ENCODE results near the gene RIOK1.
A peak's percentile ranks its signal among the peaks of the same experiment; 100 is the strongest.
"Not testable (repeated sequence)": the region's sequence is repeated elsewhere in the genome, so short reads cannot be mapped to it uniquely, and the experiment has no call there.

RIOK1 gene

DNA sequence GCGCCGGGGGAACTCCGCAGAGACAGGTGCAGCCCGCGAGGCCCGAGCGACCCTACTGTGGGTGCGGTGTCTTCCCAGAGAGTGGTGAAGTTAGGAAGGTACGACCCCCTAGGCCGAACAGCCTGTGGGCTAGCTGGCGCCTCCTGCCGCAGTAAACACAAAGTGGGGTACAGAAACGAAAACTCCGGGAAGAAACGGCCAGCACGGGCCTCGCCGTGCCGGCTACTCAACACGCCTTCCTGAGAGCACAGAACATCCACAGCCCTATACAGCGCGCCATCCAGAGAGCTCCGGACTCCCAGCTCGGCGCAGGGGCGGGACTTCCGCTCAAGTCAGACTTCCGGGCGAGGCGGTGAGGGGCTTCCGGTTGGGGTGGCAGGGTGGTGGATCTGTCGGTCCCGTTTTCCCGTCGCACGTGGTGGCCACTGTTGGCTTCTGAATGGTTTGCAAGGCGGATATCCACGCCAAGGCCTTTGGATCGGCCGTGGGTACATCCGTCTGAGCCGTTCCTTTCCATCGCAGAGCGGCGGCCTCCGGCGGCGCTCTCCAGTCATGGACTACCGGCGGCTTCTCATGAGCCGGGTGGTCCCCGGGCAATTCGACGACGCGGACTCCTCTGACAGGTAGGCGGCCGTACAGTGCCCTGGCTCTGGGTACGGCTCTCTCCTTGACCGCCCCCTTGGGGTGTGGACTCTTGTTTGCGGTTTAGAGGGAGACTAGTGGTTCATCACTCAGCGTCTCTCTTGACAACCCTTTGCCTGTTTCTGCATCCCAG, at the start of gene RIOK1, which contains the start of gene CAGE1:
TSS of gene RIOK1 (plus strand) at position 358 of the 775 bp plus-strand sequence. CDS start at position 553, 195 bp downstream.
TSS of gene CAGE1 (minus strand) at position 292 of the 775 bp plus-strand sequence. CDS start 2,569 bp downstream, outside the sequence.
- DNase-seq: peak; percentile 99

DNA sequence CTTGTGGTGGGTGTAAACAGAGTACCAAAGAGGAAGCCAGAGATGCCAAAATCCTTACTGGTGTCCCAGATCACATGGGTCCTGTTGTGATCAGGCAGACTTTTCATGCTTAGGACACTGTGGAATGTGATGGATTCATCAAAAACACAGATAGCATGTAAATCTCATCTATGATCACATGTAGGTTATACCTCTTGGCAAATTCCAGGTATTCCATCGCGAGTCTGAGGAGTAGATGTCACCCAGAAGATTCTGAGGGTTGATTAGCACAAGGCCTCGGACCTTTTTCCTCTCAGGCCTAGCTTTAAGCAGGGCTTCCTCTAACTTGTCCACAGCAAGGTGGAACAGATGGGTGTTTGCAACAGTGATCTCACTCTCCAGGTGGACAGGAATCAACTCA, 48.3 kb upstream of the RIOK1 start:
- DNase-seq: no peak

DNA sequence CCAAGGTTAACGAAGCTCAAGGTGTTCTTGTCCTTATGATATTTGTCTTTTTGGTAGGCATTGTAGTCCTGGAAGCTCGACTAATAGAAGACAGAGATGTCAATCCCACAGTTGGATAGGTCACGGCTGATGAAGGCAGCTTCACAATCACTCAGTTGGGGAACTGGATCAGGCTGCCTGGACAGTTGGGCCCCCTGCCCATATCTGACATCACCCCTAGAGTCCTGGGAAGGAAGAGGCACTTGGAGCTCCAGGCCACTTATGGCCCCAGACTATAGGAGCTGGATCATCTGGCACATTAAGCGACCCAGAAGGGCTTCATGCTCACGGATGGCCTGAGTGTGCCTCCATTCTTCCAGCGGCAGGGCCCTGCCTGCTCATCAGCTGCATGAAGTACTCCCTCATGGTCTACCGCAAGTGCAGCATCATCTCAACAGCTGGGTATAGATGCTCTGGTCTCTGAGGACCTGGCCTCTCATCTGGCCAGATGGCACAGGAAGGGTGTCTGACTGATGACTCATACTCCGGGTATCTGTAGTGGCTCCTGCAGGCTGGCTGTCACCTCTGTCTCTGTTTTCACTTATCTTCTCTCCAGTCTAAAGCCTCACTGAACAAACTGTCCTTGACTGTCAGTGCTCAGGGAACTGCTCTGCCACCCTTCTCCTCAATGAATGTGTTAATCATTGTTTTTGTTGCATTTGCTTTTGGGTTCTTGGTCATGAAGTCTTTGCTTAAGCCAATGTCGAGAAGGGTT, 47.4 kb upstream of the RIOK1 start:
- peak; percentile 88 for DNase-seq

DNA sequence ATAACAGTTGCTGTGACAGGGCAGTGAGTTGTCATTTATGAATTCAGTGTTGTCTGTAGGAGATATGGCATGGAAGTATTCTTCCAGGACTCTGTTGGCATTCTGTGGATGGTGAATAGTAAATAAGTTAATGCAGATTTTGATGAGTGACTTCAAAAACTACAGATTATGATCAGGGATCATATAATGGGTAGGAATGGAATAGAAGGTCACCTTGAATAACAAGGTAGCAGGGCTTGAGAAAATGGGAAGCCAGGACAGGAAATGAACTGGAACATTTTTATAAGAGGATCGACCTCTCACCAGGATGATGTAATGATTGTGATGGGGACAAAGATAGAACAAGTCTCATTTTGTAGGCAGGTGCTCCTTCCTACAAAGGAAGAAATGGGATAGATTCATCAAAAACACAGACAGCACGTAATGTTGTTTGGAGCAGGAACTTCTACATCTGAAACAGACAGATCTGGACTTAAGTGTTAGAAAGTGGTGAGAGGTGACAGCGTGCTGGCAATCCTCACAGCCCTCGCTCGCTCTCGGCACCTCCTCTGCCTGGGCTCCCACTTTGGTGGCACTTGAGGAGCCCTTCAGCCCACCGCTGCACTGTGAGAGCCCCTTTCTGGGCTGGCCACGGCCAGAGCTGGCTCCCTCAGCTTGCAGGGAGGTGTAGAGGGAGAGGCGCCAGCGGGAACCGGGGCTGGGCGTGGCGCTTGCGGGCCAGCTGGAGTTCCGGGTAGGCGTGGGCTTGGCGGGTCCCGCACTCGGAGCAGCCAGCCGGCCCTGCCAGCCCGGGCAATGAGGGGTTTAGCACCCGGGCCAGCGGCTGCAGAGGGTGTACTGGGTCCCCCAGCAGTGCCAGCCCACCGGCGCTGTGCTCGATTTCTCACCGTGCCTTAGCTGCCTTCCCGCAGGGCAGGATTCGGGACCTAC, 45.8 kb upstream of the RIOK1 start:
- DNase-seq: no peak

DNA sequence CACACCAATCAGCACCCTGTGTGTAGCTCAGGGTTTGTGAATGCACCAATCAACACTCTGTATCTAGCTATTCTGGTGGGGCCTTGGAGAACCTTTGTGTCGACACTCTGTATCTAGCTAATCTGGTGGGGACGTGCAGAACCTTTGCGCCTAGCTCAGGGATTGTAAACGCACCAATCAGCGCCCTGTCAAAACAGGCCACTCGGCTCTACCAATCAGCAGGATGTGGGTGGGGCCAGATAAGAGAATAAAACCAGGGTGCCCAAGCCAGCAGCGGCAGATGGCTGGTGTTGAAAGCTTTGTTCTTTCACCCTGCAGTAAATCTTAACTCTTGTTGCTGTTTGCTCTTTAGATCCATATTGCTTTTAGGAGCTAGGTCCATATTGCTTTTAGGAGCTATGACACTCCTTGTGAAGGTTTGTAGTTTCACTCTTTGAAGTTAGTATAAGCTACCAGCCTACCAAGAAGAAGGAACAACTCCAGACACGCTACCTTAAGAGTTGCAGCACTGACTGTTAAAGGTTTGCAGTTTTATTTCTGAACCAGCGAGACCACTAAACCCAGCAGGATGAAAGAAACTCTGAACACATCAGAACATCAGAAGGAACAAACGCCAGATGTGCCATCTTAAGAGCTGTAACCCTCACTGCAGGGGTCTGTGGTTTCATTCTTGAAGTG, 44.7 kb upstream of the RIOK1 start:
- not testable (repeated sequence) for DNase-seq

DNA sequence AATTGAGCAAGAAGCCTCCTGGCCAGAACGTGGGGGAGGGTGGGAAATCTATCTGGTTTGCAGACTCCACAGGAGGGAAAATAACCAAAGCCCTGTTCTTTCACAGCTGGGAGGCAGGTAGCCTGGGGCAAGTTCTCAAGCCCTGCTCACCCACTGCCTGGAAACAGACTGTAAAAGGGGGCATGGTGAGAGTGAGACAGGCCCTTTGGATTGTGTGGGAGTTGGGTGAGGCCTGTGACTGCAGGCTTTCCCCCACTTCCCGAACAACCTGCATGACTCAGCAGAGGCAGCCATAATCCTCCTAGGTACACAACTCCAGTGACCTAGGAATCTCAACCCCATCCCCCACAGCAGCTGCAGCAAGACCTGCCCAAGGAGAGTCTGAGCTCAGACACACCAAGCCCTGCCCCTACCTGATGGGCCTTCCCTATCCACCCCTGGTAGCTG, 42.0 kb upstream of the RIOK1 start:
- peak; percentile 98 for DNase-seq

DNA sequence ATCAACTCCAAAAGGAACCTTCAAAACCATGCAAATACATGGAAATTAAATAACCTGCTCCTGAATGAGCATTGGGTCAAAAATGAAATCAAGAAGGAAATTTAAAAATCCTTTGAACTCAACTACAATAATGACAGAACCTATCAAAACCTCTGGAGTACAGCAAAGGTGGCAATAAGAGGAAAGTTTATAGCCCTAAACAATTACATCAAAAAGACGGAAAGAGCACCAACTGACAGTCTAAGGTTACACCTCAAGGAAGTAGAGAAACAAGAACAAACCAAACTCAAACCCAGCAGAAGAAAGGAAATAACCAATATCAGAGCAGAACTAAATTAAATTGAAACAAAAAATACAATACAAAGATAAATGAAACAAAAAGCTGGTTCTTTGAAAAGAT, 39.0 kb upstream of the RIOK1 start:
- DNase-seq: not testable (repeated sequence)

DNA sequence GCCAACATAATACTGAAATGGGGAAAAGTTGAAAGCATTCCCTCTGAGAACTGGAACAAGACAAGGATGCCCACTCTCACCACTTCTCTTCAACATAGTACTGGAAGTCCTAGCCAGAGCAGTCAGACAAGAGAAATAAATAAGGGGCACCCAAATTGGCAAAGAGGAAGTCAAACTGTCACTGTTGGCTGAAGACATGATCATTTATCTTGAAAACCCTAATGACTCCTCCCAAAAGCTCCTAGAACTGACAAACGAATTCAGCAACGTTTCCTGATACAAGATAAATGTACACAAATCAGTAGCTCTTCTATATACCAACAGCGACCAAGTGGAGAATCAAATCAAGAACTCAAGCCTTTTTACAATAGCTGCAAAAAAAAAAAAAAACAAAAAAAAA, 37.7 kb upstream of the RIOK1 start:
- not testable (repeated sequence) for DNase-seq

DNA sequence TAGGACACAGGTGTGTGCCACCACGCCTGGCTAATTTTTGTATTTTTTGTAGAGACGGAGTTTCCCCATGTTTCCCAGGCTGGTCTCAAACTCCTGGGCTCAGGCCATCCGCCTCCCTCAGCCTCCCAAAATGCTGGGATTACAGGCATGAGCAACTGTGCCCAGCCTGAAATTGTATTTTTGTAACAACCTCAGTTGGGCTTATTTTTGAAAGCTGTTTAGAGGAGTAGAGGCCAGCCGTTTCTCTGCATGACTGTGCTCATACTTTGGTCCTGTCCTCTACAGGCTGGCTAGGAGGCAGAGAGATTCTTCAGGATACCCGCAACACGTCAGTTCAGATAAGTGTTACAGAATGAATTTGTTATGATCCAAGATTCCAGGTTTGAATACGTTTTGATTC, 22.2 kb upstream of the RIOK1 start:
- no peak for DNase-seq

DNA sequence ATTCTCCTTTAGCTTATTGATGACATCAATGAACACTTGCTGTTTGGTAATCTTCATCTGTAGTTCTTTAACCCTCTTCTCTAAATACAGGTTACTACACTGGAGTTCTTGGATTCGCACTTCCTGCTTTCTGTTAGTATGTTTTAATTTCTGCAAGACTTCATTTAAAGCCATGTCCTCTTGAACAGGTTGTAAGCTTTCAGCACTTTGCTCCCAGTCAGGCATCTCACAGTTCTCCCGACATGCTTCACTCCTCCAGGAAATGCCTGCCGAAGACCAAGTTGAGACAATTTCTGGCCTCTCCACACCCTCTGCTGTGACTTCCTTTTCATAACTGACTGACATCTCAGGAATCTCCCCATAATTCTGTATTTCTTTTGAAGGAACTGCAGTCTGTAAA, 15.9 kb upstream of the RIOK1 start:
- no peak for DNase-seq

DNA sequence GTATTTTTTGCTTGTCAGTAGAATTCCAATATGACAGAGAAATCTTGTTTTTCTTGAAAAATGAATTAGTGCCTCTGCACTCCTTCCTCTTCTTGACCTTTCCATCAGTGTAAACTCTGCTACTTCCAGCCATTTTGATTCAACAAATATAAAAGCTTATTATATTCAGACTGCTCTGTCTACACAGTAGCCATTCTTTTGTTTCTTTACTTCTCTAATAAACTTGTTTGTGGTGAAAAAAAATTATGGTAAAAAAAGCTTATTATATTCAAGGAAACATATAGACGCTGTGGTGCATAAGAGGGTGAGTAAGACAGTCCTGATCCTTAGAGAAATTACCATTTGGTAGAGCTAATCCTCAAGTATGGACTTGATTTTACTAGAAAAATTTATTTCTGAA, 11.6 kb upstream of the RIOK1 start:
- DNase-seq: no peak

DNA sequence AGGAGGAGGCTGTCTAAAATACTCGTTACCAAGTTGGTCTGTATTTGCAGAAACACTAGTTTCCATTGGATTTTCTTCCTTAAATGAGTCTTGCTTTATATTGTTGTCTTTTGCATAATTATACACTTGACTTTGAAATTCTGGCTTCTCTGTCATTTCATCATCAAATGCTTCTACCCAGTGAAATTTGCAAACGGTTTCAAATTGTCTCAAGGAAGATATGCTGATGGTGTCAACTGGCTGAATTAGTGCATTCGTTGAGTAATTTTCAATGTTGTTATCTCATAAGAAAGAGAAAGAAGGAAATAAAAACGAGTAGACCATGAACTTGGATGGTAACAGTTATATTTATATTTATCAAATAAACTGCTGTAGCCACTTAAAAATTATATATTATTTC, 10.9 kb upstream of the RIOK1 start:
- no peak for DNase-seq

DNA sequence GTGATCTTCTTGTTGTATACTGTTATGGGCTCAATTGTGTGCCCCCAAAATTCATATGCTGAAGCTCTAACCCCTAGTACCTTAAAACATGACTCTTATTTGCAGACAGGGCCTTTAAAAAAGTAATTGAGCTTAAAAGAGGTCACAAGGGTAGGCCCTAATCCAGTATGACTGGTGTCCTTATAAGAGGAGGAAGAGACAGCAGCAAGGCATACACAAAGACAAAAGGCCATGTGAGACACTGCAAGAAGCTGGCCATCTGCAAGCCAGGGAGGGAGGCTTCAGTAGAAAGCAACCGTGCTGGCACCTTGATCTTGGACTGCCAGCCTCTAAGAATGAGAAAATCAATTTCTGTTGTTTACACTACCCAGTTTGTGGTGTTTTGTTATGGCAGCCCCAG, 8.5 kb upstream of the RIOK1 start:
- no peak for DNase-seq

DNA sequence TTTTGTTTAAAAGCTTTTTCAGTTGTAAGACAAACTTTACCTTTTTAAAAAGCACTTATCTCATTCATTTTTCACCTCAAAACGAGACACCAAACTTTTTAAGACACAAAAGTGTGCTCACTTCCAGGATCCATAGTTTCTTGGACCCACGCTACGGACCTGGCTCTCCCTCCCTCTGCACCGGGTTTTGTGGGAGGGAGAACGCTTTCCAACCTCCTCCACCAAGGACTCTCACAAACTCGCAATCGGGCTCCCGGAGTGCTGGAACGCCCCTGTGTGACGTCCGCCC, 502 bp upstream of the RIOK1 start:
- DNase-seq: no peak

DNA sequence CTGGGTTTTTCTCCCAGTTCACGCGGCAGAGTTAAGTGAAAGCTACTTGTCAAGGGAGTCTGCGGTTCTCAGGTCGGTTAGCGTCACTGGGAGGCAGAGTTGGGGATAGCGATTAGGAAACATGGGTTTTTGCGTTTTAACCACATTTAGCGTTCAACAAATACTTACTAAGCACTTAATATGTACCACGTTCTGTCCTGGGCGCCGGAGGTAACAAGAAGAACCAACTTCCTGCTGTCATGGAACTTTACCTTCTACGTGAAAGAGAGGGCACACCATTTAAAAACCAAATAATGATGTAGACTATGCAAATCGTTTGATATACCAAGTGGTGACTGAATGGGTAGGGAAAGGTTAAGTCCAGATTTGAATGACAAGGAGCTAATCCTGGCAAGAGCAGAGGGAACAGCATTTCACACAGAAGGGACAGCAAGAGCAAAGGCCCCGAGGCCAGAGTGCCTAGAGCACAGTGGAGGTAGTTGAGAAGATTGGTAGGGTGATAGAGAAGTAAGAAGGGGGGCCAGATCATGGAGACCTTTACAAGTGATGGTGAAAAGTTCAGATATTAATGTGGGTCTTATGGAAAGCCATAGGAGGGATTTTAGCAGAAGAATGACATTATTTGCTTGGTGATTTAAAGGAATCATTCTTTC, 744 bp downstream of the RIOK1 start:
- no peak for DNase-seq

DNA sequence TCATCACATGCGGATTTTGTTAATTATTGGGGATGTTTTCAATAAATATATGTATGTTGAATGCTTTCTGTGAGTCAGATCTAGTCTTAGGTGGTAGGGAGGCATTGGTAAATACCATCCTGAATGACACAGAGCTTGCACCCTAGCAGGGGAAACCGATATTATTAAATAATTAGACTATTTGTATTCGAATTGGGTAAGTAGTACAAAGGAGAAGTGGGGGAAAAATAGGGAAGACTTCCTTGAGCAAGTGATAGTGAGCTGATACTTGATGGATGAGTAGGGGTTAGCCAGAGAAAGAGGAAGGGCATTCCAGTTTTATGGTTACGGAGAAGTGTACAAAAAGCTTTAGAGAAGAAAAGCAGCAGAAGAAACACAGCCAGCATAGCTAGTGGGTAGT, 1.5 kb downstream of the RIOK1 start:
- DNase-seq: no peak

DNA sequence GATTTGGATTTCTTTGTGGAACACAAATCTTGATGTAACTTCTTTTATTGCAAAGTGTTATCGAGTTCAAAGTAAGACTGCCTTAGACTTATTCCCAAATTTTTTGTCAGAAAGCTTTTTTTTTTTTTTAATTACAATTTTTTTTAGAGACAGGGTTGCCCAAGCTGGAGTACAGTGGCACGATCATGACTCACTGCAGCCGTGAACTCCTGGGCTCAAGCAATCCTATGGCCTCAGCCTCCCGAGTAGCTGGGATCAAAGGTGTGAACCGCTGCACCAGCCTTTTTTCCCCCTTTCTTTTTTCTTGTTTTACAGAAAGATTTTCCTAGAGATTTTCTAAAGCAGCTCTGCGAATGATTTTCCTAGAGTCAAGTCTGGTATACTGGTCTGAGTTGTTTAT, 2.8 kb downstream of the RIOK1 start:
- DNase-seq: no peak

DNA sequence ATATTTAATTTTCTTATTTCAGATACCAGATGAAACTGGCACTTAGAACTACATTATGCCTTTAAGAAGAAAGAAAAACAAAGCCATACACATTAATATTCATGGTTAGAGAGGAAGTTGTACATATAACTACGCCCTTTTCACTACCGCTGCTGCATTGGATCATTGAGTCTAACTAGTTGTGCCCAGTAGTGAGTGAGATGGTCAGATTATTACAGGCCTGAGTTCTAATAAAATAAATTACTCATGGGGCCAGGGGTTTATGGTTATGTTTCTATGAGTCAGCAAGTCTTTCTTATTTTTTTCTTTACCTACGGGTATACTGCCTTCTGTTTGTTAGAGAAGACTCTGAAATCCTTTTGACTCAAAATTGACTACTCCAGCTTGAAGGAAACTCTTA, 11.5 kb downstream of the RIOK1 start:
- DNase-seq: no peak

DNA sequence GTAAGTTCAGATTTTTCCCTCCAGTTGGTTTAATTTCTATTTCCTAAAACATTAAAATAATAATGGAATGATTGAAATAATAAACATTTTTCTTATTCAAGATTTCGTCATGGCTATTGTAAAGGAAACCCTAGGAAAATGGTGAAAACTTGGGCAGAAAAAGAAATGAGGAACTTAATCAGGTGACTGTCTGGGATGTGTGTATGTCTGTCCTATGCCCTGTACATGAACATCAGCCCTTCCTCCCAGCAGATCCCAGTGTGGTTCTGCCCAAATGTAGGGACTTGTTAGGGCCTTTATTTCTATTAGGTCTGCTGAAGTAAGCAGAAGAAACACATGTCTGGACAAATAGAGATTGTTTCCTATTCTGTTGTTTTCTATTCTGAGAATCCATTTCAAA, 13.1 kb downstream of the RIOK1 start:
- DNase-seq: no peak

DNA sequence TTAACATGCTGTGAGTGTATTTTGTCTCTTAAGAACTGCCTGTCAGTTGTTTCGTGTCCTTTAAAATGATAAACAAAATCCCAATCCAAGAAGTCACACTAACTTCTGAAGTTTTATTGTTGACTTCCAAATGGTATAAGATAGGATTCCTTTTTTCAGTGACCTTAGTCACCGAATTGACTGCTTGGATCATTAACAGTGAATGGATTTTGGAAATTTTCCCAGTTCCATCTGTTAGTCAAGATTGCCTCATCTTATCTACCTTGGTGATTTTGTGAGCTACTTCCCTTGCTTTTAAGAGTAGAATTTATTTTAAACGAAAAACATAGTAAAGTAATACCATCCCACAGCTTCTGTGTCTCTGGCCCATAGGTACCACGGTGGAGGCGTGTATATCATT, 14.9 kb downstream of the RIOK1 start:
- DNase-seq: no peak

DNA sequence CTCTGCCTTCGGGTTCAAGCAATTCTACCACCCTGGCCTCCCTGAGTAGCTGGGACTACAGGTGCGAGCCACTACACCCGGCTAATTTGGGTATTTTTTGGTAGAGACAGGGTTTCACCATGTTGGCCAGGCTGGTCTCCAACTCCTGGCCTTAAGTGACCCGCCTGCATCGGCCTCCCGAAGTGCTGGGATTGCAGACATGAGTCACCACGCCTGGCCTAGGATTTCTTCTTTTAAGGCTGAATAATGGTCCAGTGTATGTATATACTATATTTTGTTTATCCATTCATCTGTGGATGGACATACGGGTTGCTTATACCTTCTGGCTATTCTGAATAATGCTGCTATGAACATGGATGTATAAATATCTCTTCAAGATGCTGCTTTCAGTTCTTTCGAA, 17.1 kb downstream of the RIOK1 start:
- no peak for DNase-seq

DNA sequence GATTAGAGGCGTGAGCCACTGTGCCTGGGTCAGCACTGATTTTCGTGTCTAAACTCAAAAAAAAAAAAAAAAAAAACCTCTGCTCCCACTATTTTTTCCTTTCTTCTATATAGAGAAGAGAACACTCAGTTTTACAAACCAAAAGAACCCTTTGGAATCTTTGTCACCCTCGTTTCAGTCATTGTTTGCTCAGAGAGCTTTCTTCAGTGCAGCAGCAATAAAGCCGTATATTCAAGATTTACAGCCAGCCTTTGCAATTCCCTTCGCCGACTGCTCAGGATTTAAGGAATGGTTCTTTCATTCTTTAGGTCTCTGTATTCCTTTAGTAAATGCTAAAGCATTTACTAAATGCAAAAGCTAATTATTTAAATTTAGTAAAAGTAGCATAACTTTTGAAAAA, 20.1 kb downstream of the RIOK1 start:
- no peak for DNase-seq
